ENCODE data around the gene MPI.
"Not testable (repeated sequence)": the region's sequence is repeated elsewhere in the genome, so short reads cannot be mapped to it uniquely, and the experiment has no call there.

MPI gene

DNA sequence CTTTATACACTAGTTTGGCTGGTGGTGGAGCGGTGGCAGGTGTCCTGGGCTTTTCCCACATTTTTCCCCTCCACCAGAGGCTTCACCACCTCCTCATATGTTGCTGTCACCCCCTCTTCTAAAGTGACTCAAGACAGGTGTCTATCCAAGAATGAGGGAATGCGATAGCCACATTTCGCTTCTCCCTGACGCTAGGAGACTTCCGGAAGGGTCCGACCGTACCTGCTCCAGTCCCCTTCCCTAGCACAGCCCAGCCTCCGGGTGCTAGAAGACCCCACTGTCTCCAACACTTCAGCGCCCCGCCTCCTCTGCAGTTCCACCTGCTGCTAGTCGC is 17.2 kb upstream of the MPI start:
- H3K36me3 Mint-ChIP-seq (ENCODE audit: low read depth) = peaks cover 21% of the 10 kb centered on the region
- ATAC-seq (no peak), DNase-seq (no peak)
- peak overlapping the region; percentile 97 for H3K4me3 Mint-ChIP-seq
- H3K27ac Mint-ChIP-seq = peak overlapping the region; percentile 91
- H3K4me1 Mint-ChIP-seq = peaks cover 57% of the 10 kb centered on the region
- no peaks in the 10 kb centered on the region for H3K27me3 Mint-ChIP-seq
- no peaks in the 10 kb centered on the region for H3K9me3 Mint-ChIP-seq

GRCh38 chr15:74873036-74873755 is 16.6 kb upstream of the MPI start, which contains the start of gene SCAMP2:
Gene SCAMP2, minus strand, starts transcription at chr15:74873365. Its CDS starts 110 bp downstream, at chr15:74873255.
- DNase-seq (peak; percentile 90), ATAC-seq (peak; percentile 96)
- Mint-ChIP-seq H3K4me3 (peak within 1 kb of the TSS; percentile 97), H3K27ac (peak within 1 kb of the TSS; percentile 91), H3K36me3 (ENCODE audit: low read depth) (peaks cover 16% of the 10 kb centered on the region), H3K9me3 (no peaks in the 10 kb centered on the region), H3K27me3 (no peaks in the 10 kb centered on the region), H3K4me1 (peaks cover 52% of the 10 kb centered on the region)

DNA sequence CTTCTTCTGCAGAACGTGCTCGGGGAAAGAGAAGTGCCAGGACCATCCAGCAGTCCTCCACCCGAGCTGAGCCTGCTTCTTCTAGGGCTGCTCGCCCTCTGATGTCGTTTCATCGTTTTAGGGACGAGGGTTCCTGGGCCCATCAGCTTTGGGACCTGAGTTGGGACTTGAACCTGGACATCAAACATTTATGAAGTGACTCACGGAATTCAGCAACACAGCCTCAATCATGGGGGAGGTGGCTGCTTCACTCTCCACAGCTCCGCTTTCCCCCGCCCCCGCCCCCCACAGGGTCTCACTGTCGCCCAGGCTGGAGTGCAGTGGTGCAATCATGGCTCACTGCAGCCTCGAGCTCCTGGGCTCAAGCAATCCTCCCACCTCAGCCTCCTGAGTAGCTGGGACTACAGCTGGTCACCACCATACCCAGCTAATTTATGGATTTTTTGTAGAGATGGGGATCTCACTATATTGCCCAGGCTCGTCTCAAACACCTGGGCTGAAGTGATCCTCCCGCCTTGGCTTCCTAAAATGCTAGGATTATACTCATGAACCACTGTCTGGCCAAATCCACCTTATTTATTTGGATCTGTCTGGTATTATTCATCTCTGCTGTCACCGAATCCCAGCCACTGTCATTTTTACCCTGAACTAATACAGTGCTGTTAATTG is 16.0 kb upstream of the MPI start:
- peak overlapping the region; percentile 82 for H3K27ac Mint-ChIP-seq

GRCh38 chr15:74878273-74878672 is 11.6 kb upstream of the MPI start:
- Mint-ChIP-seq H3K27ac (no peak overlapping the region), H3K36me3 (ENCODE audit: low read depth) (no peaks in the 10 kb centered on the region), H3K4me3 (no peak overlapping the region), H3K27me3 (no peaks in the 10 kb centered on the region), H3K4me1 (peaks cover 7% of the 10 kb centered on the region), H3K9me3 (no peaks in the 10 kb centered on the region)
- ATAC-seq (no peak), DNase-seq (no peak)

More for the DNA sequence above, 16.0 kb upstream of the MPI start:
- Mint-ChIP-seq H3K4me3 (peak overlapping the region; percentile 97), H3K36me3 (ENCODE audit: low read depth) (peaks cover 14% of the 10 kb centered on the region), H3K4me1 (peaks cover 45% of the 10 kb centered on the region), H3K27me3 (no peaks in the 10 kb centered on the region), H3K9me3 (no peaks in the 10 kb centered on the region)
- ATAC-seq (no peak), DNase-seq (peak; percentile 17)

- peaks cover 2% of the 10 kb centered on the region for H3K4me1 Mint-ChIP-seq
- H3K36me3 Mint-ChIP-seq (ENCODE audit: low read depth) = no peaks in the 10 kb centered on the region
- ATAC-seq = no peak
- no peak overlapping the region for H3K27ac Mint-ChIP-seq
- H3K9me3 Mint-ChIP-seq = no peaks in the 10 kb centered on the region
- no peak overlapping the region for H3K4me3 Mint-ChIP-seq
- no peaks in the 10 kb centered on the region for H3K27me3 Mint-ChIP-seq
- no peak for DNase-seq
Measured at GRCh38 chr15:74882528-74882927, 7.3 kb upstream of the MPI start.

- no peaks in the 10 kb centered on the region for H3K27me3 Mint-ChIP-seq
- ATAC-seq (no peak), DNase-seq (no peak)
- H3K27ac Mint-ChIP-seq = no peak overlapping the region
- no peaks in the 10 kb centered on the region for H3K9me3 Mint-ChIP-seq
- H3K4me1 Mint-ChIP-seq = peaks cover 13% of the 10 kb centered on the region
- no peak overlapping the region for H3K4me3 Mint-ChIP-seq
- no peaks in the 10 kb centered on the region for H3K36me3 Mint-ChIP-seq (ENCODE audit: low read depth)
Measured at GRCh38 chr15:74884428-74885223, 5.2 kb upstream of the MPI start.

DNA sequence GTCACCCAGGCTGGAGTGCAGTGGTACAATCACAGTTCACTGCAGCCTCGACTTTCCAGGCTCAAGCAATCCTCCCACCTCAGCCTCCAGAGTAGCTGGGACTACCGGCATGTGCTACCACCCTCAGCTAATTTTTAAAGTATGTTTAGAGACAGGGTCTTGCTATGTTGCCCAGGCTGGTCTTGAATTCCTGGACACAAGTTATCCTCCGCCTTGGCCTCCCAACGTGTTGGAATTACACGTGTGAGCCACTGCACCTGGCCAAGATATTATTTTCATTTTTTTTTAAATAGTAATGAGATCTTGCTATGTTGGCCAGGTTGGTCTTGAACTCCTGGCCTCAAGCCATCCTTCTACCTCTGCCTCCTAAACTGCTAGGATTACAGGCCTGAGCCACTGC is 4.4 kb upstream of the MPI start:
- Mint-ChIP-seq H3K27ac (no peak overlapping the region), H3K9me3 (no peaks in the 10 kb centered on the region), H3K27me3 (no peaks in the 10 kb centered on the region), H3K36me3 (ENCODE audit: low read depth) (peaks cover 2% of the 10 kb centered on the region), H3K4me1 (peaks cover 19% of the 10 kb centered on the region), H3K4me3 (no peak overlapping the region)
- no peak for ATAC-seq
- no peak for DNase-seq

GRCh38 chr15:74887537-74888193 is 2.2 kb upstream of the MPI start:
- not testable (repeated sequence) for H3K27ac Mint-ChIP-seq; H3K4me3 Mint-ChIP-seq; ATAC-seq; DNase-seq; H3K36me3 Mint-ChIP-seq (ENCODE audit: low read depth); H3K27me3 Mint-ChIP-seq; H3K9me3 Mint-ChIP-seq
- H3K4me1 Mint-ChIP-seq = peaks cover 41% of the 10 kb centered on the region

DNA sequence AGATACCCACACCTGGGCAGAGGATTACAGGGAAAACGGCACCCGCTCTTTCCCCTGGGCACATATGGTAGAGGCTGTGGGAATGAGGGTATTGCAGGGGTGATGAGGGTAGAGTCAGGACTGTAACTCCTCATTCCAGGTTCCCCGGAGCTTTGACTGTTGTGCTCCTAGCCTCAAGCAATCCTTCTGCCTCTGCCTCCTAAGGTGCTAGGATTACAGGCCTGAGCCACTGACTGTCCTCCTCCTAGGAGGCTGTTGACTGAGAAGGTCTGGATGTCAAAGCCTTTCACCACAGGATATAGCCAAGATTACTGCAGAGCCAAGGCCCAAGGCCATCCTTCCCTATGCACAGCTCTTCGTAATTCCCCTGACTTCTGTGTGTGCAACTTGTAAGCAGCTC is 1.1 kb upstream of the MPI start:
- H3K27me3 Mint-ChIP-seq = no peaks in the 10 kb centered on the region
- H3K27ac Mint-ChIP-seq = peak overlapping the region; percentile 93
- no peaks in the 10 kb centered on the region for H3K9me3 Mint-ChIP-seq
- peaks cover 51% of the 10 kb centered on the region for H3K4me1 Mint-ChIP-seq
- H3K36me3 Mint-ChIP-seq (ENCODE audit: low read depth) = peaks cover 20% of the 10 kb centered on the region
- no peak for ATAC-seq
- DNase-seq = no peak
- H3K4me3 Mint-ChIP-seq = peak overlapping the region; percentile 91

DNA sequence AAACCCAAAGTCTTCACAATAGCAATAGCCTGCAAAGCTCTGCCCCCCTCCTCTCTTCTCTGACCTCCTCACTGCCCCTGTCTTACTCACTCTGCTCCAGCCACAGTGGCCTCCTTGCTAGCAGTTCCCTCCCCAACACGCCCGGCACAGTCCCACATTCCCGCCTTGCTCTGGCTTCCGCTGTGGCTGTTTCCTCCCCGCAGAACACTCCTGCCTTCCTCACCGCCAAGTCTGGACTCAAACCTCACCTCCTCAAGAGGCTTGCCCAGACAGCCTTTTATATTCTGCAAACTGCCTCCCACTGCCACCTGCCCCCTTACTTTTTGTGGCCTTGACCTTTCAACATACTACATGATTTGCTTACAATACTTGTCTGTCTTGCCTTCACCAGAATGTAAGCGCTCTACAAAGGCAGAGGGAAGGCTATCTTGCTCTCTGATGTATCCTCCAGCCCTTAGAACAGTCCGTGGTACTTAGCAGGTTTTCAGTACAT is 406 bp upstream of the MPI start:
- H3K4me3 Mint-ChIP-seq = peak overlapping the region; percentile 91
- DNase-seq (peak; percentile 27), ATAC-seq (peak; percentile 5)
- peaks cover 22% of the 10 kb centered on the region for H3K36me3 Mint-ChIP-seq (ENCODE audit: low read depth)
- H3K27me3 Mint-ChIP-seq = no peaks in the 10 kb centered on the region
- H3K4me1 Mint-ChIP-seq = peaks cover 51% of the 10 kb centered on the region
- H3K27ac Mint-ChIP-seq = peak overlapping the region; percentile 93
- no peaks in the 10 kb centered on the region for H3K9me3 Mint-ChIP-seq

DNA sequence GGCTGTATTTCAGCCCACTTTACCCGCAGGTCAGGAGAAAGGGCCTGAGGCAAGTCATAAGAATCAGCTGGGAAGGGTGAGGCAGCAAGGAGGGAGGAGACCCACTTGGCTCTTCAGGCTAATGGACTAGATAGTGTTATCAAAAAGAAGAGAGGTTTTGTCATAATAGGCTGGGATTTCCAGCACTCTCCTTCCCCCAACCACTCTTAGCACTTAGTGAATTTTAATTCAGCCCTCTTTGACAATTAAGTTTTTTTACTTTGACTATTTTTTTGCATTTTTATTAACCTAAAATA is 771 bp downstream of the MPI start:
- ATAC-seq (no peak), DNase-seq (no peak)
- H3K9me3 Mint-ChIP-seq = no peaks in the 10 kb centered on the region
- peak overlapping the region; percentile 93 for H3K27ac Mint-ChIP-seq
- peaks cover 54% of the 10 kb centered on the region for H3K4me1 Mint-ChIP-seq
- H3K4me3 Mint-ChIP-seq = peak overlapping the region; percentile 91
- H3K27me3 Mint-ChIP-seq = no peaks in the 10 kb centered on the region
- peaks cover 23% of the 10 kb centered on the region for H3K36me3 Mint-ChIP-seq (ENCODE audit: low read depth)

DNA sequence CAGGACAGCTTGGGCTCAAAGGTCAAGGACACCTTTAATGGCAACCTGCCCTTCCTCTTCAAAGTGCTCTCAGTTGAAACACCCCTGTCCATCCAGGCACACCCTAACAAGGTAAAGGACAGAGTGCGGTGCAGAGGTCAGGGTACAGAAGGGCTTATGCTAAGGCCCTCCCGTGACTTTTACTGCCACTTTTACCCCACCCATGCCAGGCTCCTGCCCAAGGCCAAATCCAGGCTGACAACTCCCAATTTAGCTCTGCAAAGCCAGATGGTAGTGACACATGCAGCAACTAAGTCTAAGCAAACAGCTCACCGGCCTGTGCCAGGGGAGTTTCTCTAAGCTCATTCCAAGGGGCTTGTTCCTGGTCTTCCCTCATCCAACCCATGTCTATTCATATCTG is 1.6 kb downstream of the MPI start:
- Mint-ChIP-seq H3K4me1 (peaks cover 54% of the 10 kb centered on the region), H3K36me3 (ENCODE audit: low read depth) (peaks cover 23% of the 10 kb centered on the region), H3K9me3 (no peaks in the 10 kb centered on the region), H3K27me3 (no peaks in the 10 kb centered on the region), H3K4me3 (peak overlapping the region; percentile 26), H3K27ac (no peak overlapping the region)
- ATAC-seq (no peak), DNase-seq (no peak)

DNA sequence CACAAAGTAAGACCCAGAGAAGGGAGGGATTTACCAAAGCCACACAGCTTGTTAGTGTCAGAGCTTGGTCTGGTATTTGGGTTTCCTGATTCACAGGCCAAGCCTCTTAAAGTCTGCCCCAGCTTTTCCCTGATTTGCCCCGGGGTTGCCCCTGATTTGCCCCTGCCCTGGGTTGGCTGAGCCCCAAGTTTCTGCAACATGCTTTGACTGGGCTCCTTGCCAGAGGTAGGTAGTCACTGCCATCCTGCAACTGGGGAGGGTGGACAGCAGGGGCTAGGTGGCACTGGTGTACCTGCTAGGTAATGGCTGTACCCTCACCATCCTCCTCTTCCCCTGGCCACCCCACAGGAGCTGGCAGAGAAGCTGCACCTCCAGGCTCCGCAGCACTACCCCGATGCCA is 2.5 kb downstream of the MPI start:
- DNase-seq (no peak), ATAC-seq (no peak)
- Mint-ChIP-seq H3K36me3 (ENCODE audit: low read depth) (peaks cover 26% of the 10 kb centered on the region), H3K27ac (no peak overlapping the region), H3K4me1 (peaks cover 54% of the 10 kb centered on the region), H3K9me3 (no peaks in the 10 kb centered on the region), H3K4me3 (no peak overlapping the region), H3K27me3 (no peaks in the 10 kb centered on the region)

- DNase-seq (no peak), ATAC-seq (no peak)
- H3K4me3 Mint-ChIP-seq = no peak overlapping the region
- peaks cover 54% of the 10 kb centered on the region for H3K4me1 Mint-ChIP-seq
- H3K27me3 Mint-ChIP-seq = no peaks in the 10 kb centered on the region
- peaks cover 26% of the 10 kb centered on the region for H3K36me3 Mint-ChIP-seq (ENCODE audit: low read depth)
- H3K27ac Mint-ChIP-seq = peak overlapping the region; percentile 55
- H3K9me3 Mint-ChIP-seq = no peaks in the 10 kb centered on the region
Measured at GRCh38 chr15:74892931-74893330, 3.1 kb downstream of the MPI start.

Measured in activated naive CD8-positive, alpha-beta T cell treated with anti-CD3 and anti-CD28 coated beads, Interleukin-2, amount 50 U/mL, for 24 hours (primary cell).